ENCODE results near the gene MDGA2. TPM values are rescaled to one million over a fixed set of nuclear protein-coding genes. Genes with fewer than 3 reads are reported as not detected.

Gene MDGA2
- total and polyA plus RNA-seq, 2 of the 13 experiments (the other 11 are each of a cell fraction or from before 2014, with no cell fraction given): not detected

DNA sequence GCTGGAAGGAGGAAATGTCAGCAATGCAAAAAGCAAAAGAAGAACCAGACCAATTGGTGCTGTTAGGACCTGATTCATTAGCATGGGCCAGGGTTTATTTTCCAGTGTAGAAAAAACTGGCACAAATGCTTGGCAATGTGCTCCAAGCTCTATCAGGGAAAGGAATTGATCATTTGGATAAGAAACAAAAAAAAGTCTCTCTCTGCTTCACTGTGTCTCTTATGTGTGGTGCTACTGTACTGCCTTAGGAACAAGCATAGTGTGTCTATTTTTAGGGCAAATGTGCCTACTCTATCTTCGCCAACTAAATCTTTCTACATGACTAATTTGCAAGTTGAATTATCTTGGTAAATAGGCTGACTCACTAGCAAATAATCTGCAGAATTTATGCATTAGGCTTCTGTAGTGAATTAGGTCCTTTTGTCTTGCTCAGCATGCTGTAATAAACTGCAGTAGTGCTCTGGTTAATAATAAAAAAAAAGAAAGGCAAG is 236.7 kb downstream of the MDGA2 start (continued):
- TF ChIP-seq CCDC6 (CRISPR knock-in tag; IDR thresholded peaks at IDR 0.05): no peak

GRCh38 chr14:47435331-47435965 is 240.0 kb downstream of the MDGA2 start:
- H3K4me1 ChIP-seq (ENCODE audit: insufficient read depth, low read length): no peaks in the 10 kb centered on the region
- no peaks in the 10 kb centered on the region for H4K20me1 ChIP-seq (ENCODE audit: insufficient read depth, low read length)
- ChIA-PET CTCF (ENCODE audit: low intra/inter-chr PET ratio, low total read pairs) (no interaction called here), POLR2A (no interaction called here)
- no peak overlapping the region for H3K4me2 ChIP-seq (ENCODE audit: low read depth, low read length)
- in situ Hi-C loops (cut with HindIII; ENCODE audit: extremely low pct_ligation_motif_present, low pct_unique_long_range_greater_than_20kb): no loop called here
- DNase-seq (ENCODE audit: low spot score) (no peak), FAIRE-seq (no peak), ATAC-seq (no peak)
- WGBS (ENCODE audit: low lambda C conversion rate): 0% methylated on average over 1 of the region's 1 CpG
- H3K4me3 ChIP-seq (replicated peaks in 1 of 3; ENCODE audit: insufficient read depth in 1 of 3, low read depth in 2 of 3, low read length in 3 of 3): no peak overlapping the region
- no peaks in the 10 kb centered on the region for H3K9me3 ChIP-seq (ENCODE audit: low read length)
- no peak overlapping the region for H3K27ac ChIP-seq (ENCODE audit: extremely low read length, insufficient read depth, low read length)
- BruUV-seq (replicated peaks): no TSS peak
- intact Hi-C loops (cut with micrococcal nuclease; ENCODE audit: unreplicated experiment): no loop called here
- H3K36me3 ChIP-seq (replicated peaks in 1 of 2; ENCODE audit: control insufficient read depth in 1 of 2, insufficient read depth in 2 of 2, low read length in 2 of 2): no peaks in the 10 kb centered on the region
- no peaks in the 10 kb centered on the region for H3K27me3 ChIP-seq (ENCODE audit: control insufficient read depth in 1 of 2, insufficient read depth in 2 of 2, low read length in 2 of 2)
- no peaks in the 10 kb centered on the region for H3K79me2 ChIP-seq (ENCODE audit: insufficient read depth, low read length)
- TF ChIP-seq ZC3H4 (CRISPR knock-in tag; IDR thresholded peaks at IDR 0.05; ENCODE audit: borderline replicate concordance) (no peak), HMG20B (CRISPR knock-in tag; conservative IDR thresholded peaks at IDR 0.05) (no peak), MNT (IDR thresholded peaks at IDR 0.05) (peak; percentile 70)
- TF ChIP-seq, protein P1, sequence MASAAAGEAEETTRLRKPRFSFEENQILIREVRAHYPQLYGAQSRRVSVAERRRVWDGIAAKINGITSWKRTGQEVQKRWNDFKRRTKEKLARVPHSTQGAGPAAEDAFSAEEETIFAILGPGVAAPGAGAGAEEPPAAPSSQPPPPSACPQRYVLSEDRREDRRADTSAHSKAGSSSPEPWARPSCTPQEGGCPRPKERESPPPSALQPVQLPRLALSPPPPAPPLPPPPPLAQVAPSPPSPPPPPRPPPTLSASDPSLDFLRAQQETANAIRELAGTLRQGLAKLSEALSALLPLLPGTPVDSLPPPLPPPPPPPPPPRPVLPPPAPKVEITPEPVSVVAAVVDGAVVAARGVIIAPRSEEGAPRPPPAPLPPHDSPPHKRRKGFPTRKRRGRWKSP (CRISPR knock-in tag; IDR thresholded peaks at IDR 0.05): no peak
- no peak overlapping the region for H2AFZ ChIP-seq (ENCODE audit: low read length)
- H3K9ac ChIP-seq (ENCODE audit: insufficient read depth, low read depth, low read length): no peak overlapping the region

Measured in HepG2 (cell line).